ENCODE measurements around the gene MTERF1. TPM values are rescaled to one million over a fixed set of nuclear protein-coding genes. Genes with fewer than 3 reads are reported as not detected.

MTERF1 gene
- total and polyA plus RNA-seq, 2 experiments from 2014 or later, result 7.8 to 12.0 TPM

- no peak overlapping the region for H3K4me3 ChIP-seq
- no peaks in the 10 kb centered on the region for H3K36me3 ChIP-seq
- no peak for TF ChIP-seq CTCF (IDR thresholded peaks at IDR 0.05; ENCODE audit: low read depth, low read length)
- H3K4me1 ChIP-seq (ENCODE audit: low read depth), result no peaks in the 10 kb centered on the region
- H3K9me3 ChIP-seq (ENCODE audit: low read depth), result no peaks in the 10 kb centered on the region
- DNase-seq (ENCODE audit: low read depth in 1 of 2, low spot score in 1 of 2), result no peak
- H3K27me3 ChIP-seq, result no peaks in the 10 kb centered on the region
- no peak overlapping the region for H3K27ac ChIP-seq
Measured at GRCh38 chr7:91916051-91916440, 35.5 kb upstream of the MTERF1 start.

GRCh38 chr7:91915401-91916050, 35.0 kb upstream of the MTERF1 start:
- Histone ChIP-seq H3K27ac (no peak overlapping the region), H3K4me1 (ENCODE audit: low read depth) (no peaks in the 10 kb centered on the region), H3K4me3 (no peak overlapping the region), H3K36me3 (no peaks in the 10 kb centered on the region), H3K9me3 (ENCODE audit: low read depth) (no peaks in the 10 kb centered on the region), H3K27me3 (no peaks in the 10 kb centered on the region)
- peak in 1 of 2 donors; percentile 29 for DNase-seq (ENCODE audit: low read depth in 1 of 2, low spot score in 1 of 2)
- TF ChIP-seq CTCF (IDR thresholded peaks at IDR 0.05; ENCODE audit: low read depth, low read length), result no peak

GRCh38 chr7:91913612-91914011, 33.1 kb upstream of the MTERF1 start:
- H3K4me3 ChIP-seq, result no peak overlapping the region
- no peaks in the 10 kb centered on the region for H3K9me3 ChIP-seq (ENCODE audit: low read depth)
- H3K36me3 ChIP-seq, result no peaks in the 10 kb centered on the region
- no peaks in the 10 kb centered on the region for H3K4me1 ChIP-seq (ENCODE audit: low read depth)
- TF ChIP-seq CTCF (IDR thresholded peaks at IDR 0.05; ENCODE audit: low read depth, low read length), result no peak
- H3K27ac ChIP-seq, result no peak overlapping the region
- no peaks in the 10 kb centered on the region for H3K27me3 ChIP-seq
- DNase-seq (ENCODE audit: low read depth in 1 of 2, low spot score in 1 of 2), result peak in 1 of 2 donors; percentile 67

- Histone ChIP-seq H3K27me3 (no peaks in the 10 kb centered on the region), H3K4me1 (ENCODE audit: low read depth) (no peaks in the 10 kb centered on the region), H3K9me3 (ENCODE audit: low read depth) (no peaks in the 10 kb centered on the region), H3K36me3 (no peaks in the 10 kb centered on the region), H3K4me3 (no peak overlapping the region), H3K27ac (no peak overlapping the region)
- peak in 1 of 2 donors; percentile 54 for DNase-seq (ENCODE audit: low read depth in 1 of 2, low spot score in 1 of 2)
- no peak for TF ChIP-seq CTCF (IDR thresholded peaks at IDR 0.05; ENCODE audit: low read depth, low read length)
Measured at GRCh38 chr7:91912494-91912893, 32.0 kb upstream of the MTERF1 start.

- Histone ChIP-seq H3K27me3 (no peaks in the 10 kb centered on the region), H3K36me3 (no peaks in the 10 kb centered on the region), H3K4me3 (no peak overlapping the region), H3K9me3 (ENCODE audit: low read depth) (no peaks in the 10 kb centered on the region), H3K4me1 (ENCODE audit: low read depth) (no peaks in the 10 kb centered on the region), H3K27ac (no peak overlapping the region)
- DNase-seq (ENCODE audit: low read depth in 1 of 2, low spot score in 1 of 2), result no peak
- no peak for TF ChIP-seq CTCF (IDR thresholded peaks at IDR 0.05; ENCODE audit: low read depth, low read length)
Measured at GRCh38 chr7:91911121-91911520, 30.6 kb upstream of the MTERF1 start.
